PFSK-1 (cell line): Measurements from ENCODE around the gene C11orf24.

ENCODE experiments used
- FOXP2 ChIP-seq: optimal IDR thresholded peaks from 2 replicates; pipeline ENCODE3; 2011; ENCODE audit warnings: borderline replicate concordance, control low read depth, inconsistent platforms; ENCODE audit not compliant: insufficient read depth; ENCODE audit errors: extremely low read length, extremely low read depth
- POLR2AphosphoS5 ChIP-seq: IDR thresholded peaks from 2 replicates; pipeline ENCODE4 v1.6.1; 2012; ENCODE audit warnings: low read depth, mild to moderate bottlenecking, control low read depth, low read length, moderate library complexity
- REST ChIP-seq, 2 experiments: IDR thresholded peaks; 2 replicates each; pipeline versions ENCODE4 v1.6.1 to v1.8.0; 2011 to 2012; ENCODE audit warnings: low read depth in 2 of 2, low read length in 2 of 2, control low read depth in 1 of 2, inconsistent platforms in 1 of 2, mild to moderate bottlenecking in 1 of 2, moderate library complexity in 1 of 2; ENCODE audit not compliant: insufficient read depth in 1 of 2
- SIN3A ChIP-seq: IDR thresholded peaks from 2 replicates; pipeline ENCODE4 v1.6.1; 2012; ENCODE audit warnings: mild to moderate bottlenecking, low read length, moderate library complexity, borderline replicate concordance; ENCODE audit not compliant: insufficient read depth
- TAF1 ChIP-seq: IDR thresholded peaks from 2 replicates; pipeline ENCODE4 v1.6.1; 2012; ENCODE audit warnings: low read length, control low read depth, borderline replicate concordance; ENCODE audit not compliant: insufficient read depth

C11orf24 gene

GRCh38 chr11:68261749-68262543 lies 9.8 kb downstream of the C11orf24 start:
- no peak for TF ChIP-seq SIN3A
- TF ChIP-seq REST (IDR thresholded peaks at IDR 0.05; ENCODE audit: insufficient read depth in 1 of 2, low read depth in 2 of 2, low read length in 2 of 2), result no peak
- no peak for TF ChIP-seq FOXP2
- no peak for TF ChIP-seq TAF1
- no peak for TF ChIP-seq POLR2AphosphoS5

GRCh38 chr11:68261006-68261405 lies 10.8 kb downstream of the C11orf24 start:
- TF ChIP-seq REST (IDR thresholded peaks at IDR 0.05; ENCODE audit: insufficient read depth in 1 of 2, low read depth in 2 of 2, low read length in 2 of 2) (no peak), SIN3A (no peak), TAF1 (no peak)

GRCh38 chr11:68260484-68260883 lies 11.3 kb downstream of the C11orf24 start:
- TF ChIP-seq TAF1 (no peak), POLR2AphosphoS5 (0 out of 2 replicates have a peak, but pooled peaks have one; percentile 31)

- TF ChIP-seq REST (IDR thresholded peaks at IDR 0.05; ENCODE audit: insufficient read depth in 1 of 2, low read depth in 2 of 2, low read length in 2 of 2) (no peak), POLR2AphosphoS5 (no peak), FOXP2 (no peak), TAF1 (no peak), SIN3A (no peak)
These were observed 12.4 kb downstream of the C11orf24 start for GRCh38 chr11:68259122-68259959.

- TF ChIP-seq SIN3A (no peak), FOXP2 (no peak), POLR2AphosphoS5 (no peak), REST (IDR thresholded peaks at IDR 0.05; ENCODE audit: insufficient read depth in 1 of 2, low read depth in 2 of 2, low read length in 2 of 2) (no peak), TAF1 (no peak)
These were observed 13.4 kb downstream of the C11orf24 start for GRCh38 chr11:68258363-68258765.
